ENCODE data around the gene DNER.
"Not testable (repeated sequence)": the region's sequence is repeated elsewhere in the genome, so short reads cannot be mapped to it uniquely, and the experiment has no call there.

The DNER gene

GRCh38 chr2:229620289-229620688, 94.1 kb downstream of the DNER start:
- DNase-seq: no peak

GRCh38 chr2:229616433-229616832, 97.9 kb downstream of the DNER start:
- no peak for DNase-seq

- not testable (repeated sequence) for DNase-seq
Measured at GRCh38 chr2:229614021-229614420, 100.3 kb downstream of the DNER start.

- no peak for DNase-seq
Measured at GRCh38 chr2:229612384-229612971, 101.9 kb downstream of the DNER start.

- DNase-seq: no peak
Measured at GRCh38 chr2:229611360-229611759, 103.0 kb downstream of the DNER start.

- DNase-seq: no peak
Measured at GRCh38 chr2:229610872-229611271, 103.5 kb downstream of the DNER start.

GRCh38 chr2:229610333-229610732, 104.0 kb downstream of the DNER start:
- DNase-seq: no peak

GRCh38 chr2:229601936-229602335, 112.4 kb downstream of the DNER start:
- no peak for DNase-seq

- DNase-seq: no peak
Measured at GRCh38 chr2:229601396-229601795, 113.0 kb downstream of the DNER start.

GRCh38 chr2:229598227-229598626, 116.1 kb downstream of the DNER start:
- DNase-seq: no peak

- no peak for DNase-seq
Measured at GRCh38 chr2:229596796-229597195, 117.6 kb downstream of the DNER start.

- no peak for DNase-seq
Measured at GRCh38 chr2:229591611-229592010, 122.7 kb downstream of the DNER start.

- DNase-seq: peak; percentile 68
Measured at GRCh38 chr2:229586746-229587705, 127.3 kb downstream of the DNER start.

GRCh38 chr2:229586012-229586411, 128.3 kb downstream of the DNER start:
- DNase-seq: no peak

GRCh38 chr2:229582151-229582550, 132.2 kb downstream of the DNER start:
- DNase-seq: no peak

- no peak for DNase-seq
Measured at GRCh38 chr2:229578052-229578846, 136.1 kb downstream of the DNER start.

- no peak for DNase-seq
Measured at GRCh38 chr2:229575569-229576315, 138.6 kb downstream of the DNER start.

GRCh38 chr2:229572507-229573271, 141.7 kb downstream of the DNER start:
- DNase-seq: no peak

GRCh38 chr2:229571243-229571642, 143.1 kb downstream of the DNER start:
- no peak for DNase-seq

- no peak for DNase-seq
Measured at GRCh38 chr2:229566370-229566769, 148.0 kb downstream of the DNER start.

GRCh38 chr2:229564300-229564907, 150.0 kb downstream of the DNER start:
- DNase-seq: no peak
